HG02623 (cell line): Measurements from ENCODE around the gene ARHGEF19.

Experiments used
- ATAC-seq: cut with Tn5 transposase; IDR thresholded peaks from one replicate; pipeline ENCODE4 v1.9.1; 2021; ENCODE audit warnings: moderate library complexity; ENCODE audit not compliant: unreplicated experiment

Gene ARHGEF19

DNA sequence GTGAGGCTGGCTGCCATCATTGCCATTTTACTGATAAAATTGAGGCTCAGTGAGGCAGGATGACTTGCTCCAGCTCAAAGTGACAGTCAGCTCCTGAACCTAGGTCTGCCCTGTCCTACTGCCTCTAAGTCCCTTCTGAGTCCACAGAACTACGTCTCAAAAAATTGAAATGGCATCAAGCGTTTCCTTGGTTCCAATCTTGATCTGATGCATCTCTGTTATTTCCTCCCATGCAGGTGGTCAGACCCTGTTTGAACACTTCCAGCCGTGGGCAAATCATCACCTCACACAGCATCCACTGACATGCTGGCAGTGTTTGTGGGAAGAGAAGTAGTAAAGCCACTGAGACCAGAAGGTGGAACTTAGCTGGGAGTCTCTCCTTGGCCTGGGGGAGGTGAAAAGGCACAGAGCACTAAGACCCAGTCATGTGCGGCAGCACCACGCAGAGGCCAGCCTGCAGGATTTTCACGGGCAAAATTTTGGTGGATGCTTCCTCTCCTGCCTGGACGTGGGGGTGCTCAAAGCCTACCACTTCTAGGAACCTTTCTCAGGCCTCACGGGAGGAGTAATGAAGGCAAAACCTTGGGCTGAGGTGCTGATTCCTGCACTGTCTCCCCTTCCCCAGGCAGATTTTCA is 32.3 kb upstream of the ARHGEF19 start:
- ATAC-seq, result no peak

DNA sequence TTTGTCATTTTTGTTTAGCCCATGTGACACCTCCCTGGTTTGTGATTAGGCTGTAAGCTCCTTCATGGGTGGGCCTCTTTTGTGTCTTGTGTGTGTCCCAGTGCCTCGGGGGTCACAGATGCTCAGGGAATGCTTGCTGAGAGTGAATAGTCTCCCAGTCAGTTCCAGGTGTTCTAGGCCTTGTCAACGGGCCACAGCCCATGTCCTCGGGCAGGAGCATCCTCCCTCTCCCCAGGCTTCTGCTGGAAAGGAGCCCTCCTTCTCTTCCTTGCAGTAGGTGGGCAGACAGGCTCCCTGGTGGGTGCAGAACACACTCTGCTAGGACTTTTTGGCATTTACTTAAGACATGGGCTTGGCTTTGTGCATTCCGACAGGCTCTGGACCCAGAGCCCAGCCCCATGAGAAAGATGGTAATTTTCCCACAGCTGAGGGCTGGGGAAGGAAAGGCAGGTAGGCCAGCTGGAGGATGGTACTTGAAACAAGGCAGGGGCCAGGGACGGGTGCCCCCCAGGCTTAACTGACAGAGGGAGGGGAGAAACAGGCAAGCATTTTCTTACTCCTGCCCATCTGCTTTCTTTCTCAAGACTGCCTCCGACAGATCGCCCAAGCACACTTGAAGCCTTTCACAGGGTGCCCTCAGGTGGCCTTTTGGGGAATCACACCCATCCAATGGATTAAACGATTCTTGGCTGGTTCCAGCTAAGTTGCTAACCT is 31.6 kb upstream of the ARHGEF19 start:
- ATAC-seq, result no peak

DNA sequence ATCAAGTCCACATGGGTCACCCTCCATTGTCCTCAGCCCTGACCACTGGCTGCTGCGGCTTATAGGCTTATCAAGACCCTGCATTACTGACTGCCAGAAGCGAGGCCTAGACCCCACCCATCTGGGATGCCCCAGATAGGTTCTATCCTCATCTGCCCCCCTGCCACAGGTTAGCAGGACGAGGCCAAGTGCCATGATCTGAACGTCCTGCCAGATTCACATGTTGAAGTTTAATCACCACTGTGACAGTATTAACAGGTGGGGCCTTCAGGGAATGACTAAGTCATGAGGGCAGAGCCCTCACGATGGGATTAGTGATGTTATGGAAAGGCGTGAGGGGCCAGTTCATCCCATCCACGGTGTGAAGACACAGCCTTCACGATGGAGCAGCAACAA is 30.8 kb upstream of the ARHGEF19 start:
- ATAC-seq, result no peak

DNA sequence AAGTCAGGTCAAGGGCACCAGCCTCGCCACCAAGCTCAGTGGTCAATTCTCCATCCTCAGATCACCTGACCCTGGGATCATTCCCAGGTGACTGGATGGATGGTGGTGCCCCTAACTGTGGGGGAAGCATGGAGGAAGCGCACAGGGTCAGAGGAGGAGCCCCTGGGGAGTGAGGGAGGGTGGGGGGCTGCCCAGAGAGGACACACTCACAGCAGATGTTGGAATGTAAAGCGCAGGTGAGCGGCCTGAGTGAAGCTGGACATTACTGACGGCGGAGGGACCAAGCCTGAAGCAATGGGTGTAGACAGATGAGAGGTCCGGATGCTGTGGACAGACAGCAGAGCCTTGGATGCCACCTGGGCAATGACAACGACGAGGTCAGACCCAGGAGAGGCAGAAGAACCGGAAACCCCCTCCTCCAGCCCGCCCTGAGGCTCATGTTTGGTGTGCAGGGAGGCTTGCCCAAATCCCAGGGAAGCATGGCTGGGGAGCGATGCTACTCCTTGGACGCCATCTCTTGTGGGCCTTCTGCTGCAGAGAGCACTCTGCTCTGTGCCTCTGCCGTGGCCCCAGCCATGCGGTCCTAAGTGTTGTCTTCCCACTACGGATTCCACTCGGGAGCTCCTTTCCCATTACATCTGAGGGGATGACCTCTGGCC is 30.2 kb upstream of the ARHGEF19 start:
- no peak for ATAC-seq

DNA sequence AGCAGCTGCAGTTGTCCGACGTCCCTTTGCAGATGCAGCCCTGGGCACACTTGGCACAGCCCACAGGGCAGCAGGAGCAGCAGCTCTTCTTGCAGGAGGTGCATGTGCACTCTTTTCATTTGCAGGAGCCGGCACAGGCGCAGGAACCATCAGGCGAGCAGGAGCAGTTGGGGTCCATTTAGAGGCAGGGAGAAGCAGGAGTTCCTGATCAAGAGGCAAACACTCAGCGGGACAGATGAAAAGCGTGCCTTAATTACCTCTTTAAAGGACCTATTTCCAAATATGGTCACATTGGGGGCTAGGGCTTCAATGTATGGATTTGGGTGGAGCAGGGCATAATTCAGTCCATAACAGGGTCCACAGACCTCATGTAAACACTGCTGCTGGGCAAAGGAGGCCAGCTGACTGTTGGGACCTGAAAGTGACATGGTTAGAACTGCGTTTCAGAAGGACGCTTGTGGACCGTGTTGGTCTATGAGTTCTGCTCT is 28.8 kb upstream of the ARHGEF19 start:
- no peak for ATAC-seq

DNA sequence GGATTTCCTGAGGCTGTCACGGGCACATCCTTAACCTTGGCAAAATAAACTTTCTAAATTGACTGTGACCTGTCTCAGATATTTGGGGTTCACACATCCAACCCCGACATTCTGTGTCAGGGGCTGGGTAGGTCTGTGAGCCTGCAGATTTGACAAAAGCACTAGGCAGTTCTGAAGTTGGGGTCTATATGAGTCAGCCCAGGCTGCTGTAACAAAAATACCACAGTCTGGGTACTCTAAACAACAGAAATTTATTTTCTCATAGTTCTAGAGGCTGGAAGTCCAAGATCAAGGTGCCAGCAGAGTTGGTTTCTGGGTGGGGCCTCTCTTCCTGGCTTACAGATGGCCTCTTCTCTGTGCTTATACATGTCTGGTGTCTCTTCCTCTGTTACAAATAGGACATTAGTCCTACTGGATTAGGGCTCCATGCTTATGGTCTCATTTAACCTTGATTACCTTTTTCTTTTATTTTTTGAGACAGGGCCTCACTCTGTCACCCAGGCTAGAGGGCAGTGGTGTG is 27.6 kb upstream of the ARHGEF19 start:
- ATAC-seq, result no peak

DNA sequence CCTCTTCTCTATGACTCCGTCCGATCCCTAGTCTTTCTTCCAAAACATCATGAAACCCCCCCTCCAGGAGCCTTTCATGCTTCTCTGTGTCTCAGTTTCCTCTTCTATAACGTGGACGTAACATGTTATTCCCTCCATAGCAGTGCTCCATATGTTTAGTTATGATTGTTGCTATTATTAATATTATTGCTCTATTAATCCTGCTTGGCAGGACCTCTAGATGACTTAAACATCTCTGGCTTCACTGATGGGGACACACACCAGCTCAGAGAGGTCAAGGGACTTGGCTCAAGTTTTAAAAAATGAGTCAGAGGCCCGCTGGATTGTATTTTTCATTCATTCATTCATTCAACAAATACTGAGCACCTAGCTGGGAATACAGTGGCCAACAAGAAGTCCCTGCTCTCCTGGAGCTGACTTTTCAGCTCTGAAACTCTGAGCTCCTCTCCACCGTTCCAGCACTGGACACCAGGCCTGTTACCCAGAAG is 24.9 kb upstream of the ARHGEF19 start:
- ATAC-seq, result no peak

DNA sequence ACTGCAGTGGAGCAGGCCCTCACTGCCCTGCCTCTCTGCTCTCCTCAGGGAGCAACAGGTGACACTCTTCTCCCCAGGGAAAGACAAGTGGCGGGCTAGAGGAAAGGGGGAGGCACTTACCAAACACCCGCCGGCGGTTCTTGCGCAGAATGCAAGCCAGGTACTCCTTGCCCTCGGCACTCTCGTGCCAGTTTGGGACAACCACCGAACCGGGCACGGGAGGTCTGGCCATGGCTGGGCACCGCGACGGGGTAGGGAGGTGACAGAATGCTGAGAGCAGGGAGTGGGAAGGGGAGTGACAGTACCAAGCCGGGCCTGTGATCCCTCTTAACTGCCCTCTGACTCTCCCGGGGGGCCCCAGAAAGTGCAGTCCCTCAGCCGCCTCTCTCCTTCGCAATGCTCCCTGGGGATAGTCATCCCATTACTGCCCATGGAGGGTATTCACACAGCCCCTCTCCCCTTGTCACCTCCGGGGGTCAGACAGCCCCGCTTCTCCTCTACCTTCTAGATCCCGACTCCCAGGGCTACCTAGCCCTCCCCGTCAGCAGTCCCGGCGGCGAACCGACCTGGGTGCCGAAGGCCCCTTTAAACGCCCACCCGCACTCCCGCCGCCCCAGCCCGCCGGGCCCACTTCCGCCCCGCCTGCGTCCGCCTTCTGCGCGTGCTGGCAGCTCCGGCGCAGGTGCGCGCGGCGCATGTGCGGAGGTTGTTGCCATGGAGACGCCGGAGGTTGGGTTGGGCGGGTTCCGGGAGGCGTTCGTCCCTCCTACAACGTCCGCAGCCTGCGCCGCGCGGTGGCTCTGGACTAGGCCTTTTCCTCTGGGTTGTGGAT is 24.3 kb upstream of the ARHGEF19 start, which contains the start of gene CPLANE2:
TSS of gene CPLANE2 (minus strand) at position 673 of the 832 bp plus-strand sequence. CDS start at position 232, 441 bp downstream.
- ATAC-seq, result peak; percentile 77

DNA sequence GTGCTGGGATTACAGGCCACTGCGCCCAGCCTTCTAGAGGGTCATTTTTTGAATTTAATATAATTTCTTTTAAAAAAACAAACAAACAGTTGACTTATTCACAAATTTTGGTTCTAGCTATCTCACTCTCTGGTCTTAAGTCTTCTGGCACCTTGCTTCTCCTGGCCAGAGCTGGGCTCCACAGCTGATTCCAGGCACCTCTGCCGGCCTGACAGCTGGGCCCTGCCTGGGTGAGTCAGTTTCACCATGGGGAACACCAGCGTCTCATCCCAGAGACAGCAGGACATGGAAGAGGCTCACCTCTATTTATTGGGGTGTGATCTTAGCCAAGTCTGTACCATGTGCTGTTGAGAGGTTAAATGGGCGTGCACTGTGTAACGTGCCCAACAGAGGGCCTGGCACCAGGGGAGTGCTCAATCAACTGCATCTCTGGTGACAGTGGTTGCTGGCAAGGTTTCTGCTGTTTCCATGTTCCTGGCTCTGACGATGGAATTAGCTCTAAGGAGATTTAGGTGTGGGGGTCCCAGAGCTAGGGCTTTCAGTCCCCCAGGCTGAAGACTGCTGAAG is 23.6 kb upstream of the ARHGEF19 start:
- peak; percentile 17 for ATAC-seq

DNA sequence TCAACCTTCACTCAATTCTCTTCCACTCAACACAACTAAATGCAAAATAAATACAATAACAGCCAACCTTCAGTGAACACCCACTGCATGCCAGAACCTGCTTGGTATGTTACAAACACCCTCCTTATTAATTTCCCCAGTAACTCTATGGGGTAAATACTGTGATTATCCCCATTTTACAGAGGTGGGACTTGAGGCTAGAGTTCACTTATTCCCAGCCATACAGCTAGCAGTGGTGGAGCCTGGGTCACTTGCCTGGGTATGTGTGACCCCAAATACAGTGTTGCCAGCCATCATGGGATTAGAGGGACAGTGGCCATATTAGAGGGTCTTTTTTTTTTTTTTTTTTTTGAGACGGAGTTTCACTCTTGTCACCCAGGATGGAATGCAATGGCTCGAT is 22.9 kb upstream of the ARHGEF19 start:
- no peak for ATAC-seq

DNA sequence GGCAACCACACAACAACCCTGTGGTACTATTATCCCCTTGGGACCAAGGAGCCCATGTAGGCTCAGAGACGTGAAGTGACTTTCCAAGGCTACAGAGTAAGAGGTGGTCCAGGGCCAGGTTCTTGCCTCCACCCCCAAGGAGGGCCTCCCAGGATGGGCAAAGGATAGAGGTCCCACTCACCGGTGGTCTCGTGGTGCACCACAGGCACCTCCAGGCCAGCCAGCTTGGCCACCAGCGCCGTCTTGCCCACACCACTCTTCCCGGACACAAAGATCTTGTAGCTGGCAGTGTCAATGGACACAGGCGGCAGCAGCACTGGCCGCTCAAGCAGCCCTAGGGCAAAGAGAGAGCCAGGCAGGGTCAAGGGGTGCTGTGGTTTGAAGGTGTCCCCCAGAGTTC is 21.0 kb upstream of the ARHGEF19 start:
- no peak for ATAC-seq

DNA sequence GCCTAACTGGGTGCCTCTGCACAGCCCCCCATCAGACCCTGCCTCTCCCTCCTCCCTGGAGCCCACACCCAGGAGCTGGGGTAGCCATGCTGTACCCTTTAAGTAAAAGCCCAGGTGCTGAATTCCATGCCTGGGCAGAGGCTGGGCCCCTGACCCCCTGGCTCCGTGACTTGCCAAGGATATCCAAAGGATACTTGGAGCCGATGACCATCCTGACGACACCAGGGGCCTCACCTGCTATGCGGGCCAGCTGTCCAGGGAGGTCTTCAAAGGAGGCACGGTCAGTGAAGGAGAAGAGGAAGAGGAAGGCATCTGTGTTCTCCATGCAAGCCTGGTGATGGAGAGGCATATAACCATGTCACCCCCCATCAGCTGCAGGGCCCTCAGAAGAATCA is 19.9 kb upstream of the ARHGEF19 start:
- ATAC-seq, result no peak

DNA sequence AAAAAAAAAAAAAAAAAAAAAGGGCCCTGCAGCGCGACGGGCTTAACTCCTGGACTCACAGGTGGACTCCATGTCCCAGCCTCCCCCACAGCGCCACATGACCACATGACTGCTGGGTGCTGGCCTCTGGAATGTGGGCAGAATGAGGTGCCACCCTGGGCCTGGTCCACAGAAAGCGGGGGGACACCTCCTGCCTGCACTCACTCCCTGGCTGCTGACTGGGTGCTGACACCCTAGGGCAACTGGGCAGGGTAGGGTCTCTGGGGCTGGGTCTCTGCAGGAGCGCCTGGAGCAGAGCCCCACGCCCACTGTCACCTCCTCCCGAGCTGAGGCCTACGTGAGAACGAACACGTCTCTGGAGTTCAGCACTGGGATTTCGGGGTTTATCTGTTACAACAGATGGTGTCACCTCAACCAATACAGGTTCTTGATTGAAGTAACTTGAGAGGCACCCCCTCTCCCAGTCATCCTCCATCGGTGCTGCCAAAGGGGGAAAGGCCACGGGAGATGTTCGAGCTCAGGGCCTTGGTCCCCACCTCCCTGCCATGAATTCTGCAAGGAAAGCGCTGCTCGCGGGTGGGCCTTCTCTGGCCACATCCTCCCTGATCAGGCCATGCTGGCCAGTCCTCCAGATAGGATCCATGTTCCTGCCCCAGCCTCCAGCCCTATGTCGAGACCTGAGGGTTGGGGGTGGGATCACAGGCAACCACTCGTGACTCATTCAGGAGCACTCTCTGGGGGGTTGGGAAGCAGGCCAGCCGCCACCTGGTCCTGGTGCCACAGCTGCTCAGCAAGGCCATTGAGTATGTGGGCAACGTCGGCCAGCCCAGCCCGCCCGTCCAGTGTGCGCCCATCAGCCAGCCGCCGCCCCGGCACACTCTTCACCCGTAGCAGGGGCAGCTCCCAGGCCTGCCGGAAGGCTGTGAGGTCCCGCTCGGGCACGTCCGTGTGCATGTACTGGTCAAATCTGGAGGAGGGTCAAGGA is 19.2 kb upstream of the ARHGEF19 start:
- ATAC-seq, result no peak

DNA sequence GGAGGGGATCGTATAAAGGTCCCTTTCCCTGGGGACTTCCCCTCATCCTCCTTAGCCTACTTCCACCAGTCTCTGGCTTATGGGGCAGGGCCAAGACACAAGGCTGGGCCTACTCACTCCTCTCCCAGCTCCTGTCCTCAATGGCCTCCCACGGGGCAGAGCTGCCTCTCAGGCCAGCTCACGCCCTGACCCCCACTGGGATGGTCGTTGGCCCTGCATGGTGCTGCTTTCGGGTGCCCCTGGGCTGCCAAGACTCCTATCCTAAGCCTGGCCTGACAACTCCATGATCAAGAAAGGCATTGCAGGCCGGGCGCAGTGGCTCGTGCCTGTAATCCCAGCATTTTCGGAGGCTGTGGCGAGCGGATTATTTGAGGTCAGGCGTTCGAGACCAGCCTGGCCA is 18.3 kb upstream of the ARHGEF19 start:
- ATAC-seq, result no peak

DNA sequence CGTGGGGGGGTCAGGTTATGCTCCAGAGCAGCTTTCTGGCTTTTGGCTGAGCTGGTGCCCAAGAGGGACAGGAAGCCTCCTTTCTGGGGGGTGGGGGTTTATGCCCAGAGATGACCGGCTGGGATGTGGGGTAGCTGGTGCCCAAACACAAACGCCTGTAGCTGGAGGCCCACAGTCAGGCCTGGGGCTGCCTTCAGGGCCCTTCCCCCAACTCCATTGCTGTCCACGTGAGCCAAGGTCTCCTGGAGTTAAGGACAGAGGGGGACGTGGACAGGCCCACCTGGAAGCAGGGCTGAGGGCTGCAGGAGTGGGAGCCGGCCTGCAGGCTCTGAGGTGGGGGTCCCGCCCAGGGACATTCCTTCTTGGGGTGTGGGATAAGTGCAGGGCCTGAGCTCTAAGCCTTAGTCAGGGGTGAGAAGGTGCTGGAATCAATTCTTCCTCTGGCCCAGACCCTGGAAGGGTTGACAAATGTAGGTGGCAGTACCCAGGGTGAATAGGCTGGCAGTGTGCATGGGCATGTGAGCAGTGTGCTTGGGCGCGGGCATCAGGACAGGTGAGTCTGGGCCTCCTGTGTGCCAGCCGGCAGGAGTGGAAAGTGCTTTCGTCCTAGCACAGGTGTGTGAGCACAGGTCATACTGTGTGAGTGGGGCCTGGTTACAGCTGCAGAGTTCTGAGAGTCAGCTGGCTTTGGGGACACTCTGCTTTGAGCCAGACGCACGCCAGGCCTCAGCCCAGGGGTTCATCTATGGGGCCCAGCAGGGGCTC is 17.7 kb upstream of the ARHGEF19 start:
- ATAC-seq, result no peak

DNA sequence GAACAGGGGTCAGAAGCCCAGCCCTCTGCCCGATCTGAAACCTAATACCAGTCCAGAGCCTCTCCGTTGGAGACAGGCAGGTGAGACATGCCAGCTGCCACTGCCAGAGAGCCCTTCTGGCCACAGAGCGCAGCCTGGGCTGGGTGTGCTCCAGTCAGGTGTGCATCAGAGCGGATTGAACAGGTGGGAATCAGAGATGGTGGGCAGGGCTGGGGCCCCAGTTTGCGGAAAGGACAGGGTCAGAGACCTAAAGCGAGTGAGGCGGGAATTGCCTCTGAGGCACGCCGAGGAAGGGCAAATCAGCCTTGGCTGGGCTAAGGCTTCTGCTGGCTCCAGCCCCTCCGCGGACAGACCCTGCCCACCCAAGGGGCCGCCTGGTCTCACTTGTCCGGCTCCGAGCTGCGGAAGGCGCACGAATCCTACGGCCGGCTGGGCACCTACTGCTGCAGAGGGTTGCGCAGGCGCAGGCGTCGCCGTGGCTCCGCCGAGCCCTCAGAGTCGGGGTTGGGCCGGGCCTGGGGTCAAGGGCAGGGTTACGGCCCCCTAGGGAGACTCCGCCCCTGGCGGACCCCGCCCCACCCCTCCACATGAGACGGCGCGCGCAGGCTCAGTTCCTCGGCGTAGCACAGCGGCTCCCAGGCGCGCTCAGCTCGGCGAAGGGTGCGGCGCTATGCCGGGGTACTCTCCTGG is 14.2 kb upstream of the ARHGEF19 start:
- no peak for ATAC-seq

DNA sequence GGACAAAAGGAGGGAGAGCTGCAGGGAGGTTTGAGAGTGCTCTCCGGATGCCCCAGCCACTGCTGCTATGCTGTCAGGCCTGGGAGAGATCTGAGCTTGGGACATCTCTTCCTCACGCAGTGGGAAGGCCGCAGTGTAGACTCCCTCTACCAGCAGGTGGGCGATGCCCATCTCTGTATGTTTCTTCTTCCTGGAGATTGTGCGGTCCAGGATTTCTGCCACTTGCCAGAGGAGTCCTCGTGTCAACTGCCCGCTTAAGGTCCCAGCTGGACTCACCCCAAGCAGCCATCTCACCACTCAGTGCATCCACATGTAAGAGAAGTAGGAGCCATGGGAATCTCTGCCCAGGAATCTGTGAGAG is 13.7 kb upstream of the ARHGEF19 start:
- ATAC-seq, result no peak

DNA sequence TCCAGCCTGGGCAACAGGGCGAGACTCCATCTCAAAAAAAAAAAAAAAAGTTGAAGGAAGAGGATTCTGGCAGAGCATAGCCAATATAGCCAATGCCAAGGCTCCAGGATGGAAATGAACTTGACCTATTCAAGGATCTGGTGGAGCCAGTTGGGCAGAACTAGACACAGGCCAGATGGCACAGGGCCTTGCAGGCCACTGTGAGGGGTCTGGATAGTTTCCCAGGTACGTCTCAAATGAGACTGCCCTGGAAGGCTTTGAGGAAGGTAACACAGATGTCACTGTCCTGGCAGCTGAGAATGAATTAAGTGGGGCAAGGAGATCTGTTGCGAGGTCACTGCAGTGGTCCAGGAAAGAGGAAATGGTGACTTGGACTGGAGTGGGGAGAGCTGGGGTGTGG is 12.0 kb upstream of the ARHGEF19 start:
- ATAC-seq, result no peak
